GM13976 (cell line): ENCODE results near the gene GARNL3.

ENCODE experiments used
- DNase-seq: peaks from one replicate; pipeline ENCODE4 v3.0.0; 2012; ENCODE audit warnings: low spot score
- CTCF ChIP-seq: IDR thresholded peaks from 2 replicates; pipeline ENCODE4 v1.5.1; 2012; ENCODE audit warnings: borderline replicate concordance, mild to moderate bottlenecking; ENCODE audit not compliant: insufficient read depth; ENCODE audit errors: extremely low read depth, missing control alignments, control extremely low read depth
- in situ Hi-C: fragments of 300-500 bp; cut with MboI; formaldehyde crosslinking; loops from one replicate; pipeline ENCODE4 v1.12.0; 2022; ENCODE audit warnings: low sequenced_read_pairs, mixed read lengths, inconsistent platforms; ENCODE audit not compliant: unreplicated experiment

Gene GARNL3

DNA sequence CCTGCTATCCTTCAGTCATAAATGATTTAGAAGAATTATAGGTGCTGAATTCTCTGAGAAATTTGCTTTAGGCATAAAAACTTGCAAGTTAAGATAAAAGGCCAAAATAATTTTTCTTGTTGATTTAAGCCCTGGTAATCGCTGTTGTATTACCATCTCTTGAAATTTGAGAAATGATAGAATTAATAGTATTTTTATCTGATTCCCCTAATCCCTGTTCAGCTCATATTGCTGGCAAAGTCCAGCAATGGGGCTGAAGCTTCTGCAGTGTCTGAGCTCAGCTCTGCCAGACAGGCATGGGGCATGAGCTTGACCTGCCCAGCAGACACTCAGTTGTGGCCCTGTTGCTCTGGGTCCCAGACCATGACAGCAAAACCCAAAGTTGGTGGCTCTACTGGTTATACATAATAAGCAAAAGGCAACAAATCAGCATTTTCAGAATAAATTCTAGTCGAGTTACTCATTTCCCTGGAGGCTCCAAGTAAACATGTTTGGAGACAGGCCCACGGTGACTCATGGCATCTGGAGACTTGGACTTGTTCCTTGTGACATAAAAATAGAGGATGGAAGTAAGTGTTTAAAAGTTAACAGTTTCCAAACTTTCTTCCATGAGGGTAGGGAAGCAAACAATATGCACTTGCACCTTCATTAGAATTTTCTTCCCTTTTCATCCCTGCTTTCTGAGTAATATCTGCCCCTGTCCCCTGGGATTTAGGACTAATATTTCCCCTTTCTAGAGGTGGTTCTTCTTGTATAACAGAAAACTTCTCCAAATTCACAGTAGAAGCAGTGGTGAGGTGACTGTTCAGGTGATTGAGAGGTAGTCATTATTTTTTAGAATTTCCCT is 72.2 kb downstream of the GARNL3 start:
- in situ Hi-C loops: no loop called here
- no peak for TF ChIP-seq CTCF
- no peak for DNase-seq

DNA sequence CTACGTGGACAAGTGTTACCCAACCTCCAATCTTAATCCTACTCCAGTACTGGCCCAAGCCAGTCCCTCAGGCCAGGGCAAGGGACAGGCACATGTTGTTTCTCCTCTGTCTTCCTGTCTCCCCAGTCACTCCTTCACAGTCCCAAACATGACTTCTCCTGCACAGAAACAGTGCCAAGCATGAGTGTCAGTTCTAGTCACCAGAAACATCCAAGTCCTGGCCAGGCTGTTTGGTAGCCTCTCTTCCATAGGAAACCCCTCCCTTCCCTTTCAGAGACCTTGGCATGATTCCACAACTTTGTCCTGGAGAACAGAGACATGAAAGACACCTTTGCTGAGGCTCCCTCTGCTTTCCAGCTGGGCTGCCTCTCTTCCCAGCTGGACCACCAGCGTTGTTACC is 76.1 kb downstream of the GARNL3 start:
- no peak for DNase-seq
- no peak for TF ChIP-seq CTCF
- in situ Hi-C loops: no loop called here

GRCh38 chr9:127341152-127341551 is 76.6 kb downstream of the GARNL3 start:
- DNase-seq: no peak
- in situ Hi-C loops: no loop called here
- TF ChIP-seq CTCF: no peak

DNA sequence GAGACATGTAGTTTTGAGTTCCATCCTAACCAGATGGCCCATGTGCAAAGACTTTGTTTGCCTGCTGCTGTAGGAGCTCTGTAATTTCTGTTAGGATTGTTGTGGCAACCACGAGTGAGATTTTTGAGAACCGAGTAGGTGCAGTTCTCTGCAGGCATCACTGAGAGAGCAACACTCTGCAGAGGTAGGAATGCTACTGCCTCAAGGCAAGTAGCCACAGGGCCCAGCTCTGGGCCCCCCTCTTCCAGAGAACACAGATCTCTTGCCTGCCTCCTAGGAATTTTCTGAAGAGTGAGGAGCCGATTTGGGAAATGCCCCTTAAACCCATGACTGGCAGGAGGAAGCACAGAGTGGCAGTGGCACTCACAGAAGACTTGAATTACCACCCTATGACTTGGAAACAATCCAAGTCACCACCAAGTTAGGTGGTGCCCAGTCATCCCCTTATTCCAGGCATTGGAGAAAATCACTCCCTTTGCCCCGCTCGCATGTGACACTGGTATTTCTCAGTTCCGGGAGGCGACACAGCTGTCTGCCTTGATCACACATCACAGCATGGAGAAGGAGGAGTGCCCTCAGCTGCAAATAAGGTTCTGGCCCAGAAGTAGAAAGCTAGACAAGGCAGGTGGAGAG is 79.9 kb downstream of the GARNL3 start:
- no peak for TF ChIP-seq CTCF
- DNase-seq: no peak
- in situ Hi-C loops: no loop called here

- TF ChIP-seq CTCF: no peak
- in situ Hi-C loops: no loop called here
- DNase-seq: no peak
Measured at GRCh38 chr9:127345566-127345965, 81.0 kb downstream of the GARNL3 start.

DNA sequence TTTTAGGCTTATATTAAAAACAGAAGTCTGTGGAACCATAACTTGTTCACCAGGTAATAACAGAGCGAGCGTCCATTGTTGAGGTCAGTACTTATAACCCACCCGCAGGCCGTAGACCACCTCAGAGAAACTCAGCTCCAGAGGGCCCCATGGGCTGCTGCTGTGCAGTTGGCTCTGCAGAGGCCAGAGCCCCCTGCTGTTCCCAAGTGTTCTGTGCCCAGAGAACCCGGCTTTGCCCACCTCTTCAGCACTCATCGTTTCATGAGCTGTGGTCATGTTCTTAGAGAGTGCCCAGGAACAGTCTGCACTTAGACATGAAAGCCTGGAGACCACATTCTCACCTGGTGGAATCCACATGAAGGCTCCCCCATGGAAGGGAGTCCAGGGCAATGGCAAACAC is 82.0 kb downstream of the GARNL3 start:
- no peak for TF ChIP-seq CTCF
- in situ Hi-C loops: no loop called here
- no peak for DNase-seq
